CD4-positive, CD25-positive, alpha-beta regulatory T cell (primary cell): Measurements from ENCODE around the gene SMAGP. TPM values are rescaled to one million over a fixed set of nuclear protein-coding genes. Genes with fewer than 3 reads are reported as not detected.
"Not testable (repeated sequence)": the region's sequence is repeated elsewhere in the genome, so short reads cannot be mapped to it uniquely, and the experiment has no call there.

Source experiments
- ATAC-seq, 2 donors: fragments of 150-1000 bp; cut with Tn5 transposase; one replicate each; pipeline ENCODE4 v1.10.0; 2021; ENCODE audit warnings: low read depth in 2 of 2, moderate number of reproducible peaks in 2 of 2, moderate library complexity in 1 of 2
- DNase-seq, 3 donors: peaks; one replicate each; pipeline versions ENCODE4 v3.0.0 to v3.0.0-alpha.2; 2012 to 2022; ENCODE audit warnings: mixed read lengths in 1 of 3
- H3K27ac ChIP-seq: one replicate; pipeline ENCODE4 v1.7.0; 2013; ENCODE audit warnings: mild to moderate bottlenecking, low read length; ENCODE audit not compliant: insufficient read depth, poor library complexity, severe bottlenecking
- H3K27me3 ChIP-seq: one replicate; pipeline ENCODE4 v1.7.0; 2013; ENCODE audit warnings: low read length; ENCODE audit not compliant: control insufficient read depth, insufficient read depth
- H3K36me3 ChIP-seq: one replicate; pipeline ENCODE4 v1.7.0; 2013; ENCODE audit warnings: mild to moderate bottlenecking, low read length, moderate library complexity; ENCODE audit not compliant: control insufficient read depth, insufficient read depth
- H3K4me1 ChIP-seq: 2 replicates; pipeline ENCODE4 v1.7.0; 2013; ENCODE audit warnings: mild to moderate bottlenecking, low read length; ENCODE audit not compliant: insufficient read depth, control insufficient read depth, poor library complexity, severe bottlenecking
- H3K4me3 ChIP-seq: one replicate; pipeline ENCODE4 v1.7.0; 2013; ENCODE audit warnings: low read depth, mild to moderate bottlenecking, low read length, moderate library complexity
- H3K9me3 ChIP-seq, 2 experiments: 1 replicate in 1 of 2; 2 replicates in 1 of 2; pipeline ENCODE4 v1.7.0; 2013; ENCODE audit warnings: low read length in 2 of 2, mild to moderate bottlenecking in 1 of 2, moderate library complexity in 1 of 2; ENCODE audit not compliant: control insufficient read depth in 2 of 2
- H3K27ac Mint-ChIP-seq, 3 donors: one replicate each; pipeline ENCODE4 v1.8.0; 2020 to 2022; ENCODE audit warnings: mild to moderate bottlenecking in 3 of 3, mixed read lengths in 3 of 3, moderate library complexity in 2 of 3
- H3K27me3 Mint-ChIP-seq: one replicate; pipeline ENCODE4 v1.8.0; 2022; ENCODE audit warnings: mild to moderate bottlenecking, mixed read lengths
- H3K36me3 Mint-ChIP-seq: one replicate; pipeline ENCODE4 v1.8.0; 2020; ENCODE audit warnings: mixed read lengths
- H3K4me1 Mint-ChIP-seq, 4 donors: one replicate each; pipeline ENCODE4 v1.8.0; 2020 to 2022; ENCODE audit warnings: mixed read lengths in 4 of 4, mild to moderate bottlenecking in 1 of 4
- H3K4me3 Mint-ChIP-seq, 4 donors: one replicate each; pipeline ENCODE4 v1.8.0; 2020 to 2022; ENCODE audit warnings: mild to moderate bottlenecking in 4 of 4, mixed read lengths in 4 of 4, moderate library complexity in 3 of 4
- H3K9me3 Mint-ChIP-seq, 7 donors: one replicate each; pipeline ENCODE4 v1.8.0; 2020 to 2022; ENCODE audit warnings: mixed read lengths in 7 of 7, mild to moderate bottlenecking in 3 of 7, moderate library complexity in 2 of 7
- polyA plus RNA-seq, 4 donors: library from polyadenylated mRNA; unstranded; fragments of 300-500 nt; fragmentation: Illumina TruSeq; gene quantifications; one replicate each; pipeline ENCODE4 v1.2.3, GENCODE V29; 2021
- total RNA-seq: library from RNA; stranded (reverse); gene quantifications from one replicate; pipeline ENCODE4 v1.2.3, GENCODE V29; 2022

Gene SMAGP
- total RNA-seq (3.4 TPM), polyA plus RNA-seq (10 to 100 TPM in 2 of 4 donors, 1 to 10 TPM in 2; 5.7 to 13.5 (median 8.7) TPM)

GRCh38 chr12:51270067-51270950 lies at the start of gene SMAGP:
Gene SMAGP (minus strand): TSS chr12:51270415. CDS start chr12:51269278, 1,137 bp downstream.
- Histone ChIP-seq H3K27ac (no peak within 1 kb of the TSS), H3K4me1 (peaks cover 16% of the 10 kb centered on the region), H3K36me3 (no peaks in the 10 kb centered on the region), H3K27me3 (peaks cover 6% of the 10 kb centered on the region), H3K9me3 (no peaks in the 10 kb centered on the region), H3K4me3 (peak within 1 kb of the TSS; percentile 68)
- peaks cover 9% of the 10 kb centered on the region for H3K27me3 Mint-ChIP-seq
- H3K9me3 Mint-ChIP-seq, result peaks cover 0 to 2% (median 0%) of the 10 kb centered on the region in 7 donors
- peaks cover 7 to 30% (median 14%) of the 10 kb centered on the region in 4 donors for H3K4me1 Mint-ChIP-seq
- H3K27ac Mint-ChIP-seq, result peak within 1 kb of the TSS; percentile 34 to 93 (median 93)
- DNase-seq (peak; percentile 36 to 47 (median 45)), ATAC-seq (peak; percentile 35 to 46)
- peaks cover 4% of the 10 kb centered on the region for H3K36me3 Mint-ChIP-seq
- H3K4me3 Mint-ChIP-seq, result peak within 1 kb of the TSS; percentile 90 to 97 (median 94)

GRCh38 chr12:51318846-51319599 lies 48.8 kb upstream of the SMAGP start:
- Mint-ChIP-seq H3K36me3 (peaks cover 51% of the 10 kb centered on the region), H3K4me3 (peak overlapping the region; percentile 98 to 100 (median 99)), H3K27ac (peak overlapping the region; percentile 88 to 100 (median 89)), H3K9me3 (no peaks in the 10 kb centered on the region), H3K4me1 (peaks cover 15 to 87% (median 58%) of the 10 kb centered on the region in 4 donors), H3K27me3 (no peaks in the 10 kb centered on the region)
- Histone ChIP-seq H3K27me3 (no peaks in the 10 kb centered on the region), H3K36me3 (peaks cover 25% of the 10 kb centered on the region), H3K4me1 (peaks cover 86% of the 10 kb centered on the region), H3K9me3 (no peaks in the 10 kb centered on the region), H3K4me3 (peak overlapping the region; percentile 99), H3K27ac (peak overlapping the region; percentile 95)
- DNase-seq (peak; percentile 13 to 93 (median 70)), ATAC-seq (peak; percentile 90 to 91)

- Mint-ChIP-seq H3K27ac (peak overlapping the region; percentile 88 to 100 (median 94)), H3K4me1 (peaks cover 15 to 88% (median 56%) of the 10 kb centered on the region in 4 donors), H3K4me3 (peak overlapping the region; percentile 98 to 100 (median 99)), H3K36me3 (peaks cover 50% of the 10 kb centered on the region)
- H3K36me3 ChIP-seq, result peaks cover 30% of the 10 kb centered on the region
- peak overlapping the region; percentile 99 for H3K4me3 ChIP-seq
- peak overlapping the region; percentile 95 for H3K27ac ChIP-seq
- not testable (repeated sequence) for H3K9me3 ChIP-seq, DNase-seq, H3K27me3 Mint-ChIP-seq, ATAC-seq, H3K9me3 Mint-ChIP-seq, H3K27me3 ChIP-seq
- peaks cover 86% of the 10 kb centered on the region for H3K4me1 ChIP-seq
These were observed 48.0 kb upstream of the SMAGP start for GRCh38 chr12:51318057-51318806.

GRCh38 chr12:51311389-51311788 lies 41.2 kb upstream of the SMAGP start:
- H3K4me1 ChIP-seq, result peaks cover 56% of the 10 kb centered on the region
- Mint-ChIP-seq H3K9me3 (no peaks in the 10 kb centered on the region), H3K27me3 (no peaks in the 10 kb centered on the region), H3K4me1 (peaks cover 27 to 87% (median 54%) of the 10 kb centered on the region in 4 donors), H3K27ac (peak overlapping the region; percentile 51 to 94 (median 68)), H3K36me3 (peaks cover 45% of the 10 kb centered on the region), H3K4me3 (no peak overlapping the region)
- no peaks in the 10 kb centered on the region for H3K27me3 ChIP-seq
- no peaks in the 10 kb centered on the region for H3K9me3 ChIP-seq
- H3K36me3 ChIP-seq, result peaks cover 76% of the 10 kb centered on the region
- ATAC-seq (no peak), DNase-seq (no peak)
- H3K4me3 ChIP-seq, result no peak overlapping the region
- no peak overlapping the region for H3K27ac ChIP-seq

- Mint-ChIP-seq H3K4me3 (peak overlapping the region in 2 of 4 donors; percentile 36 to 49), H3K9me3 (no peaks in the 10 kb centered on the region), H3K27ac (peak overlapping the region; percentile 77 to 96 (median 79)), H3K27me3 (no peaks in the 10 kb centered on the region), H3K4me1 (peaks cover 21 to 82% (median 58%) of the 10 kb centered on the region in 4 donors), H3K36me3 (peaks cover 52% of the 10 kb centered on the region)
- peak overlapping the region; percentile 44 for H3K27ac ChIP-seq
- H3K9me3 ChIP-seq, result no peaks in the 10 kb centered on the region
- DNase-seq, result no peak
- no peaks in the 10 kb centered on the region for H3K27me3 ChIP-seq
- ATAC-seq, result peak in 1 of 2 donors; percentile 34
- peaks cover 81% of the 10 kb centered on the region for H3K36me3 ChIP-seq
- peaks cover 36% of the 10 kb centered on the region for H3K4me1 ChIP-seq
- H3K4me3 ChIP-seq, result peak overlapping the region; percentile 9
These were observed 37.7 kb upstream of the SMAGP start for GRCh38 chr12:51307655-51308593.

GRCh38 chr12:51306507-51306906 lies 36.3 kb upstream of the SMAGP start:
- no peaks in the 10 kb centered on the region for H3K9me3 Mint-ChIP-seq
- DNase-seq (no peak), ATAC-seq (no peak)
- Histone ChIP-seq H3K27me3 (no peaks in the 10 kb centered on the region), H3K4me1 (peaks cover 27% of the 10 kb centered on the region), H3K4me3 (no peak overlapping the region), H3K9me3 (no peaks in the 10 kb centered on the region), H3K27ac (no peak overlapping the region), H3K36me3 (peaks cover 83% of the 10 kb centered on the region)
- H3K36me3 Mint-ChIP-seq, result peaks cover 49% of the 10 kb centered on the region
- H3K4me1 Mint-ChIP-seq, result peaks cover 22 to 73% (median 55%) of the 10 kb centered on the region in 4 donors
- peak overlapping the region; percentile 9 to 71 (median 29) for H3K27ac Mint-ChIP-seq
- peak overlapping the region in 1 of 4 donors; percentile 29 for H3K4me3 Mint-ChIP-seq
- H3K27me3 Mint-ChIP-seq, result no peaks in the 10 kb centered on the region
